Thyroid gland (tissue), 4 donors: Measurements from ENCODE around the gene SNW1.

Experiments
- CTCF ChIP-seq, 6 experiments: fragments of 200-600 bp in 3 of 6; fragments of 450-650 bp in 3 of 6; sonication (generic) in 3 of 6; IDR thresholded peaks; one replicate each; pipeline ENCODE4 v1.5.1; 2016 to 2019; ENCODE audit warnings: antibody characterized with exemption in 6 of 6, mild to moderate bottlenecking in 2 of 6, inconsistent platforms in 1 of 6, moderate library complexity in 1 of 6
- POLR2A ChIP-seq, 2 donors: fragments of 450-650 bp; IDR thresholded peaks; one replicate each; pipeline ENCODE4 v1.6.1; 2017; ENCODE audit warnings: antibody characterized with exemption in 2 of 2, mild to moderate bottlenecking in 2 of 2, moderate library complexity in 1 of 2

- TF ChIP-seq CTCF (IDR thresholded peaks at IDR 0.05) (no peak), POLR2A (IDR thresholded peaks at IDR 0.05) (no peak)
Observed at GRCh38 chr14:77746064-77746702, 14.8 kb downstream of the SNW1 start.
